Muscle of leg (tissue), 11 donors: ENCODE data around the gene KBTBD3. TPM values are rescaled to one million over a fixed set of nuclear protein-coding genes. Genes with fewer than 3 reads are reported as not detected.
"Not testable (repeated sequence)": the region's sequence is repeated elsewhere in the genome, so short reads cannot be mapped to it uniquely, and the experiment has no call there.

Experiments
- DNase-seq: peaks from one replicate; pipeline ENCODE4 v3.0.0; 2013
- H3K27ac ChIP-seq: one replicate; pipeline ENCODE4 v1.5.1; 2013; ENCODE audit warnings: mild to moderate bottlenecking, low read length, control low read depth
- H3K27me3 ChIP-seq: one replicate; pipeline ENCODE4 v1.6.1; 2013; ENCODE audit warnings: low read length; ENCODE audit not compliant: control insufficient read depth, insufficient read depth
- H3K36me3 ChIP-seq: one replicate; pipeline ENCODE4 v1.6.1; 2013; ENCODE audit warnings: low read length; ENCODE audit not compliant: control insufficient read depth, insufficient read depth
- H3K4me1 ChIP-seq: one replicate; pipeline ENCODE4 v1.6.1; 2013; ENCODE audit warnings: low read length; ENCODE audit not compliant: control insufficient read depth, insufficient read depth
- H3K4me3 ChIP-seq: one replicate; pipeline ENCODE4 v1.5.1; 2013; ENCODE audit warnings: low read length, control low read depth
- H3K9me3 ChIP-seq: replicated peaks from 2 replicates; pipeline ENCODE4 v1.6.1; 2013; ENCODE audit warnings: low read depth, low read length; ENCODE audit not compliant: control insufficient read depth
- WGBS: methylation state at CpG from one replicate; pipeline ENCODE4 v1.1.5; 2013; ENCODE audit warnings: missing lambda C conversion rate; ENCODE audit not compliant: insufficient coverage; 5-methylcytosine and 5-hydroxymethylcytosine counted together
- polyA plus RNA-seq, 8 donors: library from polyadenylated mRNA; unstranded; fragments of 120-200 nt; gene quantifications; one replicate each; pipeline versions ENCODE4 v1.2.1 to v1.2.3, GENCODE V29; 2013; ENCODE audit warnings: inconsistent platforms in 1 of 8, low replicate concordance in 1 of 8; ENCODE audit not compliant: insufficient read length in 8 of 8, insufficient read depth in 1 of 8
- total RNA-seq: library from RNA; stranded (reverse); fragments of 120-200 nt; gene quantifications from one replicate; pipeline ENCODE4 v1.2.4, GENCODE V29; 2013

Gene KBTBD3
- total and polyA plus RNA-seq, 9 donors = 2.7 to 5.5 (median 4.2) TPM

DNA sequence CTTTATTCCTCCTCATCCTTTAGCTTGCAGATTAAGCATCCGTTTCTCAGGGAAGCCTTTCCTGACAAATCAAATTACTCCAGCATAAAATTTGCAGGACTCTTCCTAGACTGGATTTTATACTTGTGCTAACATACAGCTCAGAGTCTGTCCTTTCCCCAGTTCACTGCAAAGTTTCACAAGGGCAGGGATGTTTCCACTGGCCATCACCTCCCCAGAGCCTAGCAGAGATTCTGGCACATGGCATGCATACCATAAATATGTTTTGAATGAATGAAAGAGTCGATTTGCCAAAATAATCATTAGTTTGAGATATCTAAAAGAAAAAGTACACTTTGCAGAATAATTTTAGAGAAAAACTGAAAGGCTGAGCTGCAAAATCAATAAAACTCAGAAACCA lies 65.7 kb downstream of the KBTBD3 start:
- Histone ChIP-seq H3K27ac (no peak overlapping the region), H3K9me3 (no peaks in the 10 kb centered on the region), H3K4me1 (no peaks in the 10 kb centered on the region), H3K27me3 (no peaks in the 10 kb centered on the region), H3K36me3 (peaks cover 21% of the 10 kb centered on the region), H3K4me3 (no peak overlapping the region)
- DNase-seq = no peak
- 100% methylated on average over 1 of the region's 2 CpGs for WGBS

DNA sequence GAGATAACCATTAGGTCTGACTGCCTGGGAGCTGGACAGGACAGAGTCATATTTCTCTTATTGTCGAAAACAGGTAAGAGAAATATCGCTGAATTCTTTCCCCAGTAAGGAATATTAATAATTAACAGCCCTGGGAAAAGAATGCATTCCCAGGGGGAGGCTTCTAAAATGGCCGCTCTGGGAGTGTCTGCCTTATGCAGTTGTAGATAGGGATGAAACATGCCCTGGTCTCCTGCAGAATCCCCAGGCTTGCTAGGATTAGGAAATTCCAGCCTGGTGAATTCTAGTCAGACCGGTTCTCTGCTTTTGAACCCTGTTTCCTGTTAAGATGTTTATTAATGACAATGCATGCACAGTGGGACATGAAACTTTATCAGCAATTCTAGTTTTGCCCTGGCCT lies 74.1 kb downstream of the KBTBD3 start:
- not testable (repeated sequence) for DNase-seq

DNA sequence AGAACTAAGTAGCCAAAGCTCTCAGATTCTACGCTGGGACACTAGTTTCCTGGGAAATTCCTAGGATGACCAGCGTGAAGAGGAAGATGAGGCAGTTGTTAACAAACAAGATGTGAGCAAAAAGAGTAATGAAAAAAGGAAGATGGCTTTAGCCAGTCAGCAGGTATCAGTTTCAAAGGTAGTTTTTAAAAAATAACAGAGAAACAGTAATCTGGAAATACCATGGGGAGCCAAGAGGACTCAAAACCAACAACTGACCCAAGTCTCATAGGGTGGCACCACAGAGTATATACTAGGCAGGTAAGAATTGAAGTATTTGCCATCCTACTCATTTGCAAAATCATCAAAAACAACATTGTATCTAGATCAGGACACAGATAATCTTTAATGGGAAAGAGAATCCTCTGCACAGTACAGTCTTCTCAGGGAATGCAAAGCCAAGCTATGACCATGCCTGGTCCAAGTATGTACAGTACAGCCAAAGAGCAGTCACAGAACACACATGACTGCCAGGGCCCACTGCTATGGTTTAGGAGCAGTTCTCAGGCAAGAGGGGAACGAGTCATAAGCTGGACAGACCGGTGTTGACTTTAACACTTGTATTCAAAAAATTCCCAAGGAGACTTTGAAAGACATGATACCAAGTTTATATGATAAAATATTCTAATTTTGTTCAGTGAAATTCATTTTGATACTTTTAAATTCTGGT lies 75.7 kb downstream of the KBTBD3 start:
- Histone ChIP-seq H3K4me1 (no peaks in the 10 kb centered on the region), H3K36me3 (peaks cover 10% of the 10 kb centered on the region), H3K27ac (no peak overlapping the region), H3K27me3 (no peaks in the 10 kb centered on the region), H3K9me3 (peaks cover 16% of the 10 kb centered on the region), H3K4me3 (no peak overlapping the region)
- WGBS = 88% methylated on average over 2 of the region's 4 CpGs
- no peak for DNase-seq

More for the DNA sequence above, 74.1 kb downstream of the KBTBD3 start:
- H3K27me3 ChIP-seq, H3K4me1 ChIP-seq, H3K4me3 ChIP-seq, H3K27ac ChIP-seq: not testable (repeated sequence)
- no CpG with 5 or more reads among the region's 4 CpGs for WGBS
- Histone ChIP-seq H3K9me3 (peaks cover 16% of the 10 kb centered on the region), H3K36me3 (peaks cover 15% of the 10 kb centered on the region)

Other genes with a start within 250 kb of the KBTBD3 start
- gene MSANTD4, start 55.1 kb downstream of the KBTBD3 start, total RNA-seq = 20.4 TPM
- gene MSANTD4, start 55.1 kb downstream of the KBTBD3 start, polyA plus RNA-seq = 10 to 100 TPM; 10.9 to 20.9 (median 17.8) TPM
- gene AASDHPPT, start 315 bp upstream of the KBTBD3 start, total RNA-seq = 47.3 TPM
- 10 to 100 TPM; 39.0 to 55.0 (median 50.0) TPM for gene AASDHPPT, start 315 bp upstream of the KBTBD3 start, polyA plus RNA-seq